GM12865 (cell line): Measurements from ENCODE around the gene PAAF1.

Source experiments
- DNase-seq: peaks from one replicate; pipeline ENCODE4 v3.0.0; 2010; ENCODE audit warnings: low read depth
- H3K4me3 ChIP-seq: 2 replicates; pipeline ENCODE4 v1.5.1; 2011; ENCODE audit warnings: mild to moderate bottlenecking, low read depth, low read length, control low read depth
- TF ChIP-seq, protein P1 (sequence below): IDR thresholded peaks from 2 replicates; pipeline ENCODE4 v1.5.1; 2011; ENCODE audit warnings: low read length, control low read depth, low read depth, inconsistent platforms; ENCODE audit not compliant: insufficient read depth; ENCODE audit errors: missing control alignments

Gene PAAF1

DNA sequence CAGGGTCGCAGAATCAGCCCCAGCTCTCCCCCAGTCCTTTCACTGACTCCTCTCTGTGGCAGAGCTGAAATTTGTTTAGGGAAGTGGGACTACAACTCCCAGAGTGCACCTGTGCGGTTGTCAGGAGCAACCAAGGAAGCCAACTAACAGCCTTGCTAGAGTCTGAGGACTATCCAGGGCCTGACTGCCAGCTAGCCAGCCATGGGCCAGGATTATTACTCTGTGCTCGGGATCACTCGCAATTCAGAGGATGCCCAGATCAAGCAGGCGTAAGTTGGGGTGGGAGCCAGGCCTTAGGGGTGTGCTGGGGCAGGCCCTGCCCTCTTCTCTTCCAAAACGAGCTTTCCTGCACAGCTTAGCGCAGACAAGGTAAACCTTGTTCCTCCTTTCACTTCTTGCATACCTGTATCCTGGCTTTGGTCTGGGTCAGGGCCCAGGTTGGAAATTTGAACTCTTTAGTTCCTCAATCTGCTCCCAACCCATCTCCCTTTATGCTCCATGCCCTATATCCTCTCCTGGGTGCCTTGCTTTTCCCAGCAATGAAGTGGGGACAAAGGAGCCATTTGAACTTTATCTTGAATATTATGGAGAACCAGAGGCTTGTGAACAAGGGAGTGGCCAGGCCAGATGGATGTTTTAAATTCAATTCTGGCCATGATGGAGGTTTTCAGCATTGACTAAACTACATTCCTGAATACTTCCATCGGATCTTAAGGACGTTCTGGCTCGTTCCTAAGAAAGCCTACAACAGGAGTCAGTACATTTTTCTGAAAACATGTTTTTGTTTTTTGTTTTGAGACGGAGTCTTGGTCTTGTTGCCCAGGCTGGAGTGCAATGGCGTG lies 74.3 kb downstream of the PAAF1 start, which contains the start of gene DNAJB13:
Gene DNAJB13, plus strand, starts transcription at position 158 of the 842 bp plus-strand sequence. Its CDS starts 44 bp downstream, at position 202.
- H3K4me3 ChIP-seq, result no peak within 1 kb of the TSS
- TF ChIP-seq, protein P1, sequence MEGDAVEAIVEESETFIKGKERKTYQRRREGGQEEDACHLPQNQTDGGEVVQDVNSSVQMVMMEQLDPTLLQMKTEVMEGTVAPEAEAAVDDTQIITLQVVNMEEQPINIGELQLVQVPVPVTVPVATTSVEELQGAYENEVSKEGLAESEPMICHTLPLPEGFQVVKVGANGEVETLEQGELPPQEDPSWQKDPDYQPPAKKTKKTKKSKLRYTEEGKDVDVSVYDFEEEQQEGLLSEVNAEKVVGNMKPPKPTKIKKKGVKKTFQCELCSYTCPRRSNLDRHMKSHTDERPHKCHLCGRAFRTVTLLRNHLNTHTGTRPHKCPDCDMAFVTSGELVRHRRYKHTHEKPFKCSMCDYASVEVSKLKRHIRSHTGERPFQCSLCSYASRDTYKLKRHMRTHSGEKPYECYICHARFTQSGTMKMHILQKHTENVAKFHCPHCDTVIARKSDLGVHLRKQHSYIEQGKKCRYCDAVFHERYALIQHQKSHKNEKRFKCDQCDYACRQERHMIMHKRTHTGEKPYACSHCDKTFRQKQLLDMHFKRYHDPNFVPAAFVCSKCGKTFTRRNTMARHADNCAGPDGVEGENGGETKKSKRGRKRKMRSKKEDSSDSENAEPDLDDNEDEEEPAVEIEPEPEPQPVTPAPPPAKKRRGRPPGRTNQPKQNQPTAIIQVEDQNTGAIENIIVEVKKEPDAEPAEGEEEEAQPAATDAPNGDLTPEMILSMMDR, result no peak
- DNase-seq, result peak; percentile 72

DNA sequence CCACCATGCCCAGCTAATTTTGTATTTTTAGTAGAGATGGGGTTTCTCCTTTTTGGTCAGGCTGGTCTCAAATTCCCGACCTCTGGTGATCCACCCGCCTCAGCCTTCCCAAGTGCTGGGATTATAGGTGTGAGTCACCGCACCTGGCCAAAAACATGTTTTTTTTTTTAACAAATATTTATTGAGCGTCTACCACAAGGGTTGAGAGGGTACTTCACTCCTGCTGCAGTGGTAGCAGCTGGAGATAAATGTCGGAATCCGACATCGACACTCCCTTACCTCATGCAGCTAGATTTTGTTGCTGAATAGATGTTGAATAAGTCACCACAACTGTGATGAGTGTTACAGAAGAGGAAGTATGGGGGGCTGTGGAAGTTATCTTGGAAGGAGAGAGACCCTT lies 75.0 kb downstream of the PAAF1 start:
- TF ChIP-seq, protein P1, result no peak
- DNase-seq, result no peak
- no peak overlapping the region for H3K4me3 ChIP-seq

DNA sequence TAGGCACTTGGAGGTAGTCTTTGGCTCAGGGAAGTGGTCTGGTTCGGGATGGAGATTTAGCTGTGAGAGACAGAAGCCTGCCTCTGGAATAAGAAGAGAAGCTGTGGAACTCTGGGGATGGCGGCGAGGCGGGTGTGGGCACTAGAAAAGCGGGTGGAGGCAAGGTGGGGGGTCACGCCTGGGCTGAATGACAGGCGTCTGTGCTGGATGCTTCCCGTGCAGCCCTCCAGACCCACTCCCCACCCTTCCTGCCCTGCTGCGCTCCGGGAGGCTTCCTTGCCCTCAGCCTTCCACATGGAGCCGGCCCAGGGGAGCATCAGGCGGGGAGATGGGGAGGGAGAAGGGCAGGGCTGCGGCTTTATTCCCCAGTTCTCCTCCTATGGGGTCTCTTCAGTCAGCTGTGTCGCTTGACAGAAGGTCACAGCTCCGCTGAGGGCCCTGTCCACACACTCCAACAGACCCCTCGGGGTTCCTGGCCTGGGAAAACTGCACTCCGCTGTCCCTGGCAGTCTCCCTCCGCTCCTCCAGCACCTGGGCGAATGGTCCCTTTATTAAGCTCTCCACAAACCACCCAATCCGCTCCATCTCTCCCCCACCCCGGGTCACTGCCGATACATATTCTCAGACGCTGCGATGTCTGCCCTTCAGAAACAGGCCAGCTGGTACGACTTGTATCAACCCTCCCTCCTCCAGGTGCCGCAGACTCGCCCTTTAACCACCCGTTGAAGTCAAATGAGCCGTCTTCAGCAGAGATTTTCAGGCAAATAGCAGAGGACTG lies 80.3 kb downstream of the PAAF1 start:
- TF ChIP-seq, protein P1, result no peak
- no peak for DNase-seq
- H3K4me3 ChIP-seq, result no peak overlapping the region

DNA sequence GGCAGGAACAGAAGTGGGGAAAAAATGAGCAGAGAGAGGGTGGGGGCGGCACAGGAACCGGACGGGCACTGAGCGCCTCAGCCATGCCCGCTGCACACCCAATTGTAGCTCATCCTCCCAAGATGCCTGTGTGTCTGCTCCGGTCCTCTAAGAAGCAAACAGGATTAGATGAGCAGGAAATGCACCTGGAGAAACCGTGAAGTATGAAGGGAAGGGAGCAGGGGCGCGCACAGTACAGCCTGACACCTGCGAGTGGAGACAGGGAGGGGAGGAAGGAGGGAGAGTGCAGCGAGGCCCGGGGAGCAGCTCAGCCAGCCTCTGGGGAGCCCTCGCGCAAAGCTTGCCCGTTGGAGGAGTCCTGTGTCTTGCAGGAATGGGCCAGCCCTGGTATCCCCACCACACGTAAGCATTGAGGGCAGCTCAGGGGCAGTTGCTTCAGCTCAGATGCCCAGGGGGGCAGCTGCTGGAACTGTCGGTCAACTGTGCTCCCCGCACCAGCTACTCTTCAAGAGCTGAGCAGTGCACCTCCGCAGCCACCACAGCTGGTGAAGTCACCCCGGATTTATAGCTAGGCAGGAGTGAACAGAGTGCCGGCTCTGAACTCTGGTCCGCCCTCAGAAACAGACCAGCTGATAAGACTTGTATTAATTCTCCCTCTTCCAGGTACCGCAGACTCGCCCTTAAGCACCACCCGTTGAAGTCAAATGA lies 81.0 kb downstream of the PAAF1 start:
- no peak for DNase-seq
- TF ChIP-seq, protein P1, result no peak
- H3K4me3 ChIP-seq, result no peak overlapping the region

DNA sequence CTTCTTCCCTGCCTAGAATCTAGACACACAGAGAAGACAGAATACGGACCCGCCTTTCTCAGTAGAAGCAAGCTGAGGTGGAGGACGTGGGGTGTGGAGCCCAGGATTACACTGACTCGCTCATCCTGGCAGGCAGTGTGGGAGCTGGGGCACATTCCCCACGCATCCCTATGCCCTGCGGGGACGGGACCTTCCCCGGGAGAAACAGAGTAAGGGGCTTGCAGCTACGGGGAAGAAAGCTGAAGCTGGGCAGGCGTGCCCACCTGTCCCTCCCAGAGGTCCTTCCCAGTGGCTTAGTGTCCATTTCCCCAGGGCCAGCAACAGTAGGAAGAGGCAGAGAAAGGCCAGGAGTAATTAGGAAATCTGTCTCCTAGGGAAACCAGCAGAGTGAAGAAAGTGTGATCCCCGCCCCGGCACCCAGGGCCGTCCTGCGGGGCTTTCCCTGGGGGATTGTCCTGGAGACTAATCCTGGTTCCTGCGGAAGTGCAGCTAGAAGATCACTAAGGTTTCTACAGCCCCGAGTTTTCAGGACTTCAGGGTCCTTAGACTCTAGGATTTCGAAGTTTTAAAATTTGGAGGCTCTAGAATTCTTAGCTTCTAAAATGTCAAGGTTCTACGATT lies 81.8 kb downstream of the PAAF1 start:
- TF ChIP-seq, protein P1, result no peak
- H3K4me3 ChIP-seq, result no peak overlapping the region
- no peak for DNase-seq

DNA sequence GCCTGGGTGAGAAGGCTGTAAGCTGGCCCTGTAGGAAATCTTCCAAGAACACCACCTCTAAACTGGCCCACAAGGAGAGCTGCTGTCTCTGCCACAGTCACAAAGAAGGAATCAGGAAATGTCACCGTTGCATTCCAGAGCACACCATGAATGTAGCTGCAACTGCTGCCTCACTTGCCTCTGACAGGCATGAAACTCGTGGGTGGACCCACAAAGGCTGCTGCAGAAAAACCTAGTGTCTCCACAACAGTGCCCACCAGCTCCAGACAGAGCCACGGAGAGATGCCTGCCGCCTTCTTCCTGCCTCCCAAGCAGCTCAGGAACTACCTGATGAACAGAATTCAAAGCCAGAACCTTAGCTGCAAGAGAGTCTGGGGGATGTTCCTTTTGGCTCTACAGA lies 84.5 kb downstream of the PAAF1 start:
- H3K4me3 ChIP-seq, result no peak overlapping the region
- TF ChIP-seq, protein P1, result no peak
- no peak for DNase-seq
